Activated gamma-delta T cell (primary cell): ENCODE measurements around the gene TSHZ2.
"Not testable (repeated sequence)": the region's sequence is repeated elsewhere in the genome, so short reads cannot be mapped to it uniquely, and the experiment has no call there.

Experiments
- DNase-seq: peaks from one replicate; lab custom pipeline; 2025; lab: John Stamatoyannopoulos, UW

The TSHZ2 gene

DNA sequence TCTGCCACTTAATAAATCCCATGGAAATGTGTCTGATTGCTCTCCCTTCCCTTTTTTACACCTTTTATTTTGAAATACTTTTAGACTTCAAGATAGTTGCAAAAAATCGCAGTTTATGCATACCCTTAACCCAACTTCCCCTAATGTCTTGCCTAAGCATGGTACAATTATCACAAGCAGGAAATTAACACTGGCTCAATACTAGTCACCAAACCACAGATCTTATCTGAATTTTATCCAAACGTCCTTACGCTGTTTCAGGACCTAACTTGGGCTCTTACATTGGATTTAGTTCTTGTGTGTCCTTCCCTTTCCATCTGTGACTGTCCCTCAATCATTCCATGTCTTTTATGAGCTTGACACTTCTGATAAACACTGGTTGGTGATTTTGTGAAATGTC, 475.2 kb downstream of the TSHZ2 start:
- DNase-seq, result no peak

- no peak for DNase-seq
These were observed 476.3 kb downstream of the TSHZ2 start for GRCh38 chr20:53448426-53448825.

- DNase-seq, result no peak
These were observed 476.7 kb downstream of the TSHZ2 start for GRCh38 chr20:53448875-53449274.

GRCh38 chr20:53453076-53453475, 480.9 kb downstream of the TSHZ2 start:
- no peak for DNase-seq

- no peak for DNase-seq
These were observed 482.6 kb downstream of the TSHZ2 start for GRCh38 chr20:53454675-53455276.

DNA sequence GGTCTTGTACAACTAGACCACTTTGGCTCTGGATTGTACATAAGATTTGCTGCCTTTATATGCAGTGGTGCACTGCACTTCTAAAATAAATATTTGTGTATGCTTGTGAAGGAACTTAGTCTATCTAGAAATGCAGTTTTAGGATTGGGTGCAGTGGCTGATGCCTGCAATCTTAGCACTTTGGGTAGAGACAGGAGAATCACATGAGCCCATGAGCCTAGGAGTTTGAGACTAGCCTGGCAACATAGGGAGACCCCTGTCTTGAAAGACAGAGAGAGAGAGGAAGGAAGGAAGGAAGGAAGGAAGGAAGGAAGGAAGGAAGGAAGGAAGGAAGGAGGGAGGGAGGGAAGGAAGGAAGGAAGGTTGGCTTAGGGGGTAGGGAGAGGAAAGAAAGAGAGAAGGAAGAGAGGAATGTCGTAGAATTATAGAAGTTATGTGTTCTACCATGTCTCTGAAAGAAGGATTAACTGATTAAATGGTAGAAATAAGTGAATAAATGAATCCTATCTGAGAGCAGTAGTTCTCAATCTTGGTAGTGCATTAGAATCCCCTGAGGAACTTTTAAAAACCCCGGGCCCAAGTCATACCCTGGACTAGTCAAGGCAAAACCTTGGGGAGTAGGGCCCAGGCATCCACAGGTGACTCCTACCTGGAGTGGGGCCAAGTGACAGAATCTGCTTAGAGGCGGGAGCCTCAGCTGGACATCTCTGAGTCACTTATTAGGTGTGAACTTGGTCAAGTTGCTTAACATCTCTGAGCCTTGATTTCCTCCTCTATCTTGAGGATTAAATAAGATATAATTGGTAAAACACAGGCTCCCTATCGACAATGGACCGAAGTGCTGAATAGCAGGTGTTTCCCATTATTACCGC, 491.2 kb downstream of the TSHZ2 start:
- DNase-seq, result no peak

GRCh38 chr20:53466279-53466678, 494.1 kb downstream of the TSHZ2 start:
- no peak for DNase-seq

GRCh38 chr20:53468587-53468986, 496.4 kb downstream of the TSHZ2 start:
- no peak for DNase-seq

GRCh38 chr20:53472859-53473258, 500.7 kb downstream of the TSHZ2 start:
- DNase-seq, result not testable (repeated sequence)

DNA sequence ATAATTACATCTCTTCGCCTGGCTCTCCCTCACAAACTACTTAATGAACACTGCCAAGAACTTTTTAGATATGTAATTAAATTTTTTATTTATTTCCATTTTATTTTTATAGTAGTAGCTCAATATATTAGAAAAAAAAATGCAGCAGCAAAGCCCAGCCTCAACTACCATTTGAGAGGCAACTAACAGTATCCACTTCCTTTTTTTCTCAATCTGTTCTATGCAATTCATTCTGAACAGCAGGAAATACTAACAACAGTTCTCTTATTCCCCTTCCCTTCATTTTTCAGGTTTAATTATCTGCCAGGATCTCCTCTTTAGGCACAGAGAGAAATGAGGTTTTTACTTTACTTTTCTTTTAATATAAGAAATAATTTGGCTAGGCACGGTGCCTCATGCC, 508.8 kb downstream of the TSHZ2 start:
- DNase-seq, result no peak

- DNase-seq, result no peak
These were observed 515.5 kb downstream of the TSHZ2 start for GRCh38 chr20:53487461-53488200.

- DNase-seq, result no peak
These were observed 516.7 kb downstream of the TSHZ2 start for GRCh38 chr20:53488775-53489272.

GRCh38 chr20:53489528-53489927, 517.4 kb downstream of the TSHZ2 start:
- DNase-seq, result no peak

DNA sequence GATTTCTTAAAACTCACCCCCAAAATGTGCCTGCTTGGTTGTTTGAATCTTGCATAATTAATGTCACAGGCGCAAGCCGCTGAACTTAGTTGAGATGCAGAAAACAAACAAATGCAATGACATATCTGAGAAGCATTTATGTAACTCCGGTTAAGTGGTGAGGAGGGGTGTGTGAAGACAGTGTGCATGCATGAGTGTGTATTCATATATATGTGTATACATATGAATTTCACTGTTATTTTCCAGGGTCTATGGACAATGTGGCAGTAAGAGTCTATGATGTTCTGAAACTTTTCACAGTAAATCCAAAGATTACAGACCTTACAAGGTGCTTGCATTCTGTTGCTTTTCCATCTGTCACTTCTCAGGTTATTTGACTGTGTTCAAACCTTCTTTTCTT, 518.5 kb downstream of the TSHZ2 start:
- DNase-seq, result no peak

DNA sequence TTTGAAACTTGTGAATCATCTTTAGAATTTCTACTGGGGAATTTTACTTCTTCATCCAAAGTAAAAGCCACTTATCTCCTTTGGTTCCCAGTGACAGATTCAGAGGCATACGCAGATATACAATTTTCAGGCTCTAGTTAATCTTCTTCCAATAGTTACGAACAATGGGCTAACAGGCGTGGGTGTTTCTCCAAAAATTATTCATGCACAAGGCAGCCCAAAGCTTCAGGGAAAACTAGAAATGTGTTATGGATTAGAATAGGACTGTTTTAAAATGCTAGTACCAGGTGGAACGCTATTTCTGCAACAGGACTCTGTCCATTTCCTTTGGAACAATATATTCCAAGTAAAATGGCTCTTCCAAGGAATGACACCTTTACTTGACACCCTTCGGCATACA, 519.3 kb downstream of the TSHZ2 start:
- DNase-seq, result no peak

DNA sequence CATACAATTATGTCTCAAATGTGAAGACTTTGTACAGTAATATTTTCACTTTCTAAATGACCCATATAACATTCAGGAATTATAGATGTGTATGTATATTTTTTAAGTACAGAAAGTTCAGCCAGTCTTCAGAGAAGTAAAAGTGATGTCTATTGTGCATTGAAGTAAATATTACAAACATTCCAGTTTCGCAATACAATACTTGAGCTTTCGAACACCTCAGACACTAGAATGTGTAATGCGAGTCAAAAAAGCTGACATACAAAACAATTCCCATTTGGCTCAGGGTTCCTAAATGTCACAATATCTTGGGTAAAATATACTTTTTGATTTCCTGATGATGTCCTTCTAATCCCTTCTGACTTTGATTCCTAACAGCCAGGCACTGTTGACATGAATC, 520.1 kb downstream of the TSHZ2 start:
- DNase-seq, result no peak

DNA sequence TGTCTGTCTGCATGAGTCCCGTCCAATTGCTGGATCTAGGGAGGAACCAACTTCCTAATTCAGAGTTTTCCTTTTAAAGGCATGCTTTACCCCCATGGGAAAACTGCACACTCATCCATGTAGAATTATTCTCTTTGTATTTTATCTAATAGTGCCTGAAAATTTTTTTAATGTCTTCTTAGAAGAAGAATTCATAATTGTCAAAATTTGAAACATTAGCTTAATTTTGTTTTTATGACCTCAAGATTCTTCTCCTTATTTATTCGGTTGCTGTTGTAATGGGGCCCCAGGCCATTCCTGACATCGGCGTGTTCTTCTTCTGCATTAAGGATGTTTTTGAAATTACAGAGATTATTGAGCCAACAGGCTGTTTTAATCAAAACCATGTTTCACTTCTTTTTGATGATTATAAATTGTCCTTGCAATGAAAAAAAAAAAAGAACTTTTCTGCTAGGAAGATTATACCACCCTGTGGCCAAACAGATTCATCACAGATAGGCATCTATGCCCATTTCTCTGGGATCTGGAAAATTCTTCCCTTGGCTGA, 521.2 kb downstream of the TSHZ2 start:
- no peak for DNase-seq

- DNase-seq, result no peak
These were observed 522.6 kb downstream of the TSHZ2 start for GRCh38 chr20:53494753-53495152.

- DNase-seq, result no peak
These were observed 523.4 kb downstream of the TSHZ2 start for GRCh38 chr20:53495398-53496092.

- DNase-seq, result no peak
These were observed 525.1 kb downstream of the TSHZ2 start for GRCh38 chr20:53497246-53497645.

DNA sequence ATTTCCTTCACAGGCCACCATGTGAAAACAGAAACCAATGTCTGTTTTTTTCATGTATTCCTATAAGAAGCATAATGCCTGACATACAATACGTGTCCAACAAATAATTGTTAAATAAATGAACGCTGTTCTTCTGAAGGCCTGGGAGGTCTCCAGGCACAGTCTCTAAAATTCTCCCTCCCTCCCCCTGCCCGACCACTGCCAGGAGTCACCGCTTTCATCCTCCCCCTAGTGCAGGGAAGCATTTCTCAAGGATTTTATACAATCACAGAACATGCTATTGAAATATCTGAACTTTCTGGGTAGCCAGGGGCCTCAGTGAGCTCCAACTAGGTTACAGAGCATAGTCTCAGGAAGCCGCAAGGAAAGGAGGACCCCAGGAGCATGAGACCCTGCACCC, 526.2 kb downstream of the TSHZ2 start:
- DNase-seq, result no peak

- no peak for DNase-seq
These were observed 528.5 kb downstream of the TSHZ2 start for GRCh38 chr20:53500651-53501050.
